ENCODE measurements around the gene IMP3.

Gene IMP3

GRCh38 chr15:75669879-75670212 lies 29.8 kb upstream of the IMP3 start:
- TF ChIP-seq TCF12 (IDR thresholded peaks at IDR 0.05; ENCODE audit: low read depth), result no peak
- no peak for TF ChIP-seq MAX (IDR thresholded peaks at IDR 0.05)
- TF ChIP-seq CEBPB (IDR thresholded peaks at IDR 0.05), result no peak
- no peak for TF ChIP-seq NFIC (IDR thresholded peaks at IDR 0.05)
- no peak for TF ChIP-seq USF1 (IDR thresholded peaks at IDR 0.05)
- no peak for TF ChIP-seq CREB1 (IDR thresholded peaks at IDR 0.05; ENCODE audit: low read depth)
- no peak for TF ChIP-seq TAF1 (IDR thresholded peaks at IDR 0.05; ENCODE audit: low read depth)
- no peak for TF ChIP-seq EGR1 (IDR thresholded peaks at IDR 0.05)
- no peak for TF ChIP-seq REST (IDR thresholded peaks at IDR 0.05; ENCODE audit: low read depth)
- TF ChIP-seq FOXM1 (IDR thresholded peaks at IDR 0.05; ENCODE audit: borderline replicate concordance, low read depth), result no peak
- TF ChIP-seq RAD21 (IDR thresholded peaks at IDR 0.05; ENCODE audit: low read depth), result no peak
- no peak for TF ChIP-seq YY1 (IDR thresholded peaks at IDR 0.05; ENCODE audit: low read depth)
- no peak for TF ChIP-seq EP300 (IDR thresholded peaks at IDR 0.05; ENCODE audit: borderline replicate concordance)
- no peak for TF ChIP-seq TEAD4 (IDR thresholded peaks at IDR 0.05)
- no peak for TF ChIP-seq ZBTB7A (IDR thresholded peaks at IDR 0.05; ENCODE audit: low read depth)

- peak; percentile 28; the same call in 1 of the 2 replicates for TF ChIP-seq MAX (IDR thresholded peaks at IDR 0.05)
- no peak for TF ChIP-seq USF1 (IDR thresholded peaks at IDR 0.05)
- no peak for TF ChIP-seq CREB1 (IDR thresholded peaks at IDR 0.05; ENCODE audit: low read depth)
- peak; percentile 28; the same call in 1 of the 2 replicates for TF ChIP-seq EP300 (IDR thresholded peaks at IDR 0.05; ENCODE audit: borderline replicate concordance)
- TF ChIP-seq TCF12 (IDR thresholded peaks at IDR 0.05; ENCODE audit: low read depth), result peak; percentile 70
Observed at GRCh38 chr15:75669191-75669878, 29.3 kb upstream of the IMP3 start.

- TF ChIP-seq USF1 (IDR thresholded peaks at IDR 0.05) (peak; percentile 26; the same call in 1 of the 2 replicates), NFIC (IDR thresholded peaks at IDR 0.05) (peak; percentile 36; the same call in 1 of the 2 replicates), EP300 (IDR thresholded peaks at IDR 0.05; ENCODE audit: borderline replicate concordance) (peak; percentile 75; the same call in 1 of the 2 replicates), TCF12 (IDR thresholded peaks at IDR 0.05; ENCODE audit: low read depth) (peak; percentile 89), REST (IDR thresholded peaks at IDR 0.05; ENCODE audit: low read depth) (no peak), TAF1 (IDR thresholded peaks at IDR 0.05; ENCODE audit: low read depth) (no peak), MAX (IDR thresholded peaks at IDR 0.05) (peak; percentile 97), TEAD4 (IDR thresholded peaks at IDR 0.05) (peak; percentile 91)
Observed at GRCh38 chr15:75666823-75667501, 26.9 kb upstream of the IMP3 start.

- no peak for TF ChIP-seq NFIC (IDR thresholded peaks at IDR 0.05)
- TF ChIP-seq FOXM1 (IDR thresholded peaks at IDR 0.05; ENCODE audit: borderline replicate concordance, low read depth), result no peak
- no peak for TF ChIP-seq TAF1 (IDR thresholded peaks at IDR 0.05; ENCODE audit: low read depth)
- TF ChIP-seq EP300 (IDR thresholded peaks at IDR 0.05; ENCODE audit: borderline replicate concordance), result no peak
- TF ChIP-seq TCF12 (IDR thresholded peaks at IDR 0.05; ENCODE audit: low read depth), result no peak
- no peak for TF ChIP-seq MAX (IDR thresholded peaks at IDR 0.05)
- TF ChIP-seq YY1 (IDR thresholded peaks at IDR 0.05; ENCODE audit: low read depth), result no peak
- no peak for TF ChIP-seq CREB1 (IDR thresholded peaks at IDR 0.05; ENCODE audit: low read depth)
- TF ChIP-seq CEBPB (IDR thresholded peaks at IDR 0.05), result no peak
- TF ChIP-seq REST (IDR thresholded peaks at IDR 0.05; ENCODE audit: low read depth), result no peak
- TF ChIP-seq EGR1 (IDR thresholded peaks at IDR 0.05), result no peak
- no peak for TF ChIP-seq USF1 (IDR thresholded peaks at IDR 0.05)
- TF ChIP-seq ZBTB7A (IDR thresholded peaks at IDR 0.05; ENCODE audit: low read depth), result no peak
- TF ChIP-seq TEAD4 (IDR thresholded peaks at IDR 0.05), result no peak
- TF ChIP-seq RAD21 (IDR thresholded peaks at IDR 0.05; ENCODE audit: low read depth), result no peak
Observed at GRCh38 chr15:75663931-75664421, 24.0 kb upstream of the IMP3 start.
